ENCODE results near the gene SMARCA2. TPM values are rescaled to one million over a fixed set of nuclear protein-coding genes. Genes with fewer than 3 reads are reported as not detected.

SMARCA2 gene
- total and polyA plus RNA-seq, 4 experiments from 2014 or later: 18.5 to 245 (median 142) TPM

- ChIA-PET POLR2A (ENCODE audit: partially characterized antibody) (no interaction called here), CTCF (ENCODE audit: partially characterized antibody) (no interaction called here)
- intact Hi-C loops (cut with micrococcal nuclease): loop anchor here (5.0 kb wide), 2 partner anchors 77 to 1508 kb away; partner anchors contain the start of gene RFX3
- Mint-ChIP-seq H3K27me3 (peaks cover 0 to 3% of the 10 kb centered on the region in 2 donors), H3K9me3 (peaks cover 0 to 8% (median 0%) of the 10 kb centered on the region in 8 donors), H3K4me1 (peaks cover 53 to 85% (median 62%) of the 10 kb centered on the region in 4 donors), H3K36me3 (peaks cover 0 to 27% of the 10 kb centered on the region in 2 donors), H3K4me3 (peak overlapping the region in 7 of 8 donors; percentile 51 to 99 (median 75)), H3K27ac (peak overlapping the region in 5 of 7 donors; percentile 31 to 99 (median 89))
- Histone ChIP-seq H3K27ac (ENCODE audit: low read depth, low read length) (peak overlapping the region; percentile 5), H3K27me3 (ENCODE audit: insufficient read depth, low read length) (no peaks in the 10 kb centered on the region), H3K4me1 (ENCODE audit: insufficient read depth, low read length) (peaks cover 67% of the 10 kb centered on the region), H3K36me3 (ENCODE audit: insufficient read depth, low read length) (no peaks in the 10 kb centered on the region), H3K9me3 (ENCODE audit: control insufficient read depth in 1 of 2, low read length in 2 of 2) (no peaks in the 10 kb centered on the region), H3K4me3 (ENCODE audit: low read length in 2 of 2) (no peak overlapping the region)
- DNase-seq: no peak
These were observed 4.6 kb downstream of the SMARCA2 start for GRCh38 chr9:2019723-2020122.

- Histone ChIP-seq H3K4me3 (ENCODE audit: low read length in 2 of 2) (peak overlapping the region in 1 of 2 donors; percentile 20), H3K36me3 (ENCODE audit: insufficient read depth, low read length) (no peaks in the 10 kb centered on the region), H3K27ac (ENCODE audit: low read depth, low read length) (peak overlapping the region; percentile 37), H3K9me3 (ENCODE audit: control insufficient read depth in 1 of 2, low read length in 2 of 2) (no peaks in the 10 kb centered on the region), H3K4me1 (ENCODE audit: insufficient read depth, low read length) (peaks cover 87% of the 10 kb centered on the region), H3K27me3 (ENCODE audit: insufficient read depth, low read length) (no peaks in the 10 kb centered on the region)
- DNase-seq: no peak
- ChIA-PET CTCF (ENCODE audit: partially characterized antibody) (interaction anchor here (1.1 to 2.0 kb wide), 2 partner anchors 10 to 33 kb away, joined by 3 to 4 read pairs; no protein-coding TSS in a partner anchor), POLR2A (ENCODE audit: partially characterized antibody) (interaction anchor here (1.4 to 3.9 kb wide), 3 partner anchors 10 to 32 kb away, joined by 4 to 32 read pairs (median 5); no protein-coding TSS in a partner anchor)
- H3K9me3 Mint-ChIP-seq: peaks cover 0 to 8% (median 0%) of the 10 kb centered on the region in 8 donors
- H3K36me3 Mint-ChIP-seq: peaks cover 0 to 21% of the 10 kb centered on the region in 2 donors
- peaks cover 0 to 1% of the 10 kb centered on the region in 2 donors for H3K27me3 Mint-ChIP-seq
- peak overlapping the region; percentile 84 to 96 (median 91) for H3K27ac Mint-ChIP-seq
- H3K4me3 Mint-ChIP-seq: peak overlapping the region in 7 of 8 donors; percentile 64 to 79 (median 78)
- intact Hi-C loops (cut with micrococcal nuclease): loop anchor here (1.0 to 2.0 kb wide), 2 partner anchors 19 to 33 kb away; no protein-coding TSS in a partner anchor
- H3K4me1 Mint-ChIP-seq: peaks cover 71 to 97% (median 81%) of the 10 kb centered on the region in 4 donors
These were observed 6.6 kb downstream of the SMARCA2 start for GRCh38 chr9:2021731-2022130.

GRCh38 chr9:2022560-2022959, 7.4 kb downstream of the SMARCA2 start:
- Mint-ChIP-seq H3K27ac (peak overlapping the region; percentile 84 to 96 (median 91)), H3K27me3 (no peaks in the 10 kb centered on the region), H3K4me1 (peaks cover 74 to 100% (median 88%) of the 10 kb centered on the region in 4 donors), H3K36me3 (peaks cover 0 to 20% of the 10 kb centered on the region in 2 donors), H3K4me3 (peak overlapping the region; percentile 57 to 79 (median 76)), H3K9me3 (peaks cover 0 to 5% (median 0%) of the 10 kb centered on the region in 8 donors)
- Histone ChIP-seq H3K4me3 (ENCODE audit: low read length in 2 of 2) (peak overlapping the region in 1 of 2 donors; percentile 20), H3K36me3 (ENCODE audit: insufficient read depth, low read length) (no peaks in the 10 kb centered on the region), H3K27me3 (ENCODE audit: insufficient read depth, low read length) (no peaks in the 10 kb centered on the region), H3K9me3 (ENCODE audit: control insufficient read depth in 1 of 2, low read length in 2 of 2) (no peaks in the 10 kb centered on the region), H3K27ac (ENCODE audit: low read depth, low read length) (peak overlapping the region; percentile 37), H3K4me1 (ENCODE audit: insufficient read depth, low read length) (peaks cover 95% of the 10 kb centered on the region)
- CTCF ChIA-PET (ENCODE audit: partially characterized antibody): interaction anchor here (2.0 kb wide), 1 partner anchor 9 kb away, joined by 4 read pairs; no protein-coding TSS in a partner anchor
- intact Hi-C loops (cut with micrococcal nuclease): loop anchor here (1.0 to 2.0 kb wide), 2 partner anchors 18 to 32 kb away; no protein-coding TSS in a partner anchor
- POLR2A ChIA-PET (ENCODE audit: partially characterized antibody): interaction anchor here (1.3 to 3.9 kb wide), 5 partner anchors 7 to 45 kb away, joined by 4 to 32 read pairs (median 5); partner anchors contain the start of gene SMARCA2
- DNase-seq: peak; percentile 53 to 75 (median 64)

DNA sequence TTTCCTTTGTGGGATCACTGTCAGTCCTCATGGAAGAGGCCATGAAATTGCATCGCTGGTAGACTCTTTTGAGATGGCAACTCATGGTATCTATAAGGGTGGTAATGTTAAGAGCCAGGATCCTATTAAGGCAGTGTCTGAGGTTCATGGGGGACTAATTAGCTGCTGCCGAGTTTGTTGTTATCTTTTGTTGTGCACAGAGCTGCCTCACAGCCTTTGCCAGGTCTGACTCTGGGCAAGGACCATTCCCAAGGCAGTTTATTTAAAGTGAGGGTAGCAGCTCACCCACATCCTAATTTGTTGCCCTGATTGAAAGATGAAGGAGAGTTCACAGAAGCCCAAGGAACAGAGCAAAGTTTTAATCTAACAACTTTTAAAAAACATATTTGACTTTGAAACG, 7.9 kb downstream of the SMARCA2 start:
- Histone ChIP-seq H3K27me3 (ENCODE audit: insufficient read depth, low read length) (no peaks in the 10 kb centered on the region), H3K36me3 (ENCODE audit: insufficient read depth, low read length) (no peaks in the 10 kb centered on the region), H3K9me3 (ENCODE audit: control insufficient read depth in 1 of 2, low read length in 2 of 2) (no peaks in the 10 kb centered on the region), H3K27ac (ENCODE audit: low read depth, low read length) (peak overlapping the region; percentile 37), H3K4me3 (ENCODE audit: low read length in 2 of 2) (no peak overlapping the region), H3K4me1 (ENCODE audit: insufficient read depth, low read length) (peaks cover 100% of the 10 kb centered on the region)
- CTCF ChIA-PET (ENCODE audit: partially characterized antibody): interaction anchor here (0.7 to 2.0 kb wide), 2 partner anchors 8 to 80 kb away, joined by 3 to 4 read pairs; no protein-coding TSS in a partner anchor
- POLR2A ChIA-PET (ENCODE audit: partially characterized antibody): interaction anchor here (1.3 to 3.9 kb wide), 5 partner anchors 8 to 45 kb away, joined by 4 to 32 read pairs (median 6); partner anchors contain the start of gene SMARCA2
- Mint-ChIP-seq H3K27me3 (no peaks in the 10 kb centered on the region), H3K4me3 (peak overlapping the region; percentile 57 to 79 (median 76)), H3K9me3 (peaks cover 0 to 4% (median 0%) of the 10 kb centered on the region in 8 donors), H3K36me3 (peaks cover 0 to 16% of the 10 kb centered on the region in 2 donors), H3K4me1 (peaks cover 78 to 100% (median 92%) of the 10 kb centered on the region in 4 donors), H3K27ac (peak overlapping the region; percentile 84 to 96 (median 91))
- DNase-seq: no peak
- intact Hi-C loops (cut with micrococcal nuclease): loop anchor here (2.0 kb wide), 1 partner anchor 18 kb away; no protein-coding TSS in a partner anchor

DNA sequence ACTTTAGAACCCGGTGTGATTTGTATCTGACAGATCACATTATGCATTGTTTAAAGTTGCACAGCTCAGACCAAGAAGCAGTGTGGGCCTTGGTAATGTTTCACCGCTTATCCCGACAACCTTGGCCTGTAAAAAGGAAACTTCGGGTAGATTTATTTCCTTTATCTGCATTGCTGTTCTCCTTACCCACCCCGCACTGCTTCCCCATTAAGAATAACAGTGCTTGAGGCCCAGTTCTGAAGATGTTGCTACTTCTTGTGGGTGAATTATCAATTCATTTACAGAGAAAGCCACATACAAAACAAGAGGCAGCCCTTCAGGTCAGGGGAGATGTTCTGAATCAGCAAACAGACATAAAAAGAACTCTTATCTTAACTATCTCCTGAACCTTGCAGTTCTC, 8.4 kb downstream of the SMARCA2 start:
- H3K36me3 Mint-ChIP-seq: peaks cover 3 to 14% of the 10 kb centered on the region in 2 donors
- H3K27ac ChIP-seq (ENCODE audit: low read depth, low read length): peak overlapping the region; percentile 37
- intact Hi-C loops (cut with micrococcal nuclease): loop anchor here (2.0 kb wide), 1 partner anchor 17 kb away; no protein-coding TSS in a partner anchor
- ChIA-PET POLR2A (ENCODE audit: partially characterized antibody) (interaction anchor here (1.3 to 3.9 kb wide), 4 partner anchors 8 to 44 kb away, joined by 4 to 32 read pairs (median 11); partner anchors contain the start of gene SMARCA2), CTCF (ENCODE audit: partially characterized antibody) (interaction anchor here (0.7 to 2.0 kb wide), 2 partner anchors 8 to 81 kb away, joined by 3 to 4 read pairs; no protein-coding TSS in a partner anchor)
- no peaks in the 10 kb centered on the region for H3K9me3 ChIP-seq (ENCODE audit: control insufficient read depth in 1 of 2, low read length in 2 of 2)
- H3K9me3 Mint-ChIP-seq: no peaks in the 10 kb centered on the region
- no peaks in the 10 kb centered on the region for H3K36me3 ChIP-seq (ENCODE audit: insufficient read depth, low read length)
- H3K4me3 Mint-ChIP-seq: peak overlapping the region; percentile 9 to 79 (median 76)
- no peaks in the 10 kb centered on the region for H3K27me3 Mint-ChIP-seq
- no peak for DNase-seq
- H3K4me1 Mint-ChIP-seq: peaks cover 79 to 100% (median 92%) of the 10 kb centered on the region in 4 donors
- peak overlapping the region; percentile 84 to 96 (median 91) for H3K27ac Mint-ChIP-seq
- no peaks in the 10 kb centered on the region for H3K27me3 ChIP-seq (ENCODE audit: insufficient read depth, low read length)
- no peak overlapping the region for H3K4me3 ChIP-seq (ENCODE audit: low read length in 2 of 2)
- H3K4me1 ChIP-seq (ENCODE audit: insufficient read depth, low read length): peaks cover 100% of the 10 kb centered on the region

- H3K27me3 Mint-ChIP-seq: no peaks in the 10 kb centered on the region
- peaks cover 14 to 22% of the 10 kb centered on the region in 2 donors for H3K36me3 Mint-ChIP-seq
- Histone ChIP-seq H3K9me3 (ENCODE audit: control insufficient read depth in 1 of 2, low read length in 2 of 2) (no peaks in the 10 kb centered on the region), H3K4me1 (ENCODE audit: insufficient read depth, low read length) (peaks cover 100% of the 10 kb centered on the region), H3K27ac (ENCODE audit: low read depth, low read length) (no peak overlapping the region), H3K27me3 (ENCODE audit: insufficient read depth, low read length) (no peaks in the 10 kb centered on the region), H3K36me3 (ENCODE audit: insufficient read depth, low read length) (peaks cover 6% of the 10 kb centered on the region), H3K4me3 (ENCODE audit: low read length in 2 of 2) (no peak overlapping the region)
- H3K27ac Mint-ChIP-seq: peak overlapping the region; percentile 43 to 96 (median 91)
- intact Hi-C loops (cut with micrococcal nuclease): no loop called here
- H3K9me3 Mint-ChIP-seq: no peaks in the 10 kb centered on the region
- ChIA-PET POLR2A (ENCODE audit: partially characterized antibody) (interaction anchor here (2.1 to 3.9 kb wide), 4 partner anchors 9 to 29 kb away, joined by 6 to 88 read pairs (median 24); partner anchors contain the start of gene SMARCA2), CTCF (ENCODE audit: partially characterized antibody) (interaction anchor here (1.1 kb wide), 1 partner anchor 10 kb away, joined by 3 read pairs; the partner anchor contains the start of gene SMARCA2)
- H3K4me1 Mint-ChIP-seq: peaks cover 80 to 100% (median 92%) of the 10 kb centered on the region in 4 donors
- DNase-seq: no peak
- H3K4me3 Mint-ChIP-seq: peak overlapping the region in 7 of 8 donors; percentile 4 to 79 (median 25)
These were observed 10.0 kb downstream of the SMARCA2 start for GRCh38 chr9:2024888-2025782.

Measured in CD4-positive, alpha-beta memory T cell (primary cell).